ENCODE results near the gene SAMD4A. TPM values are rescaled to one million over a fixed set of nuclear protein-coding genes. Genes with fewer than 3 reads are reported as not detected.

Gene SAMD4A
- total RNA-seq, 3 donors from 2014 or later = 28.5 to 44.6 (median 36.2) TPM

DNA sequence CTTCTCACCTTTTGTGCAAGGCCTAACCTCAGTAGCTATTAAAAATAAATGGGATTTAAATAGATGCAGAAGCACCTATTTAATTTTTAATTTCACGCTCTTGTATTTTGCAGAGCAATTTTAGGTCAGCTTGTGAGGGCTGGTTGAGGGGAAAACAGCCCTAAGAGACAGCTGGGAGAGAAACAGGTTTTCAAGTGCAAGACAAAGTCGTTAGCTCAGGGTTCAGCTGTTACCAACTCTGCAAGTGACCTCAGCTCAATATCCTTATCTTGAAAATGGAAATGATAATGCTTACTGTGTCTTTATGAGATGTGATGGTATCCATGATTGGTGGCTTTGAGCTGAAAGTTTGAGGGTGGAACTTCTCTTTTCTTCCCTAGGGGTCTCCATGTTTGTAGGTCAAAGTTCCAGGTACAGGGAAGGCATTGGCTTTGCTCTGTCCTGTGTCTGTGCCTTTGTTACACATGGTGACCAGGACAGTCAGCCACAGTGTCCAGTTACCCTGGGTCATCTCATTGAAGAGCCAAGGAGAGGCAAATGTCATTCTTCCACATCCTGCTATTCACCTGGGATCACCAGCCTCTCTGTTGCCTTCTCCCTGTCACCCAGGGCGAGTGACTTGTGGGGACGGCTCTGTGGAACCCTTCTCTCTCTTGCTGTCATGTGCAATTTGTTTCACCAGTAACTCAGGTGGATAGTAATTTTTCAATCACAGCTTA, 100.3 kb downstream of the SAMD4A start:
- H3K36me3 ChIP-seq = no peaks in the 10 kb centered on the region
- no peaks in the 10 kb centered on the region for H3K9me3 ChIP-seq
- no peaks in the 10 kb centered on the region for H3K4me1 ChIP-seq
- intact Hi-C loops (cut with DNase I; ENCODE audit: low total_unique reads) = no loop called here
- no peak overlapping the region for H3K27ac ChIP-seq
- no peak for DNase-seq (ENCODE audit: low spot score in 2 of 2)
- TF ChIP-seq POLR2A (IDR thresholded peaks at IDR 0.05) (no peak), POLR2AphosphoS5 (IDR thresholded peaks at IDR 0.05) (no peak)
- TF ChIP-seq, protein P1, sequence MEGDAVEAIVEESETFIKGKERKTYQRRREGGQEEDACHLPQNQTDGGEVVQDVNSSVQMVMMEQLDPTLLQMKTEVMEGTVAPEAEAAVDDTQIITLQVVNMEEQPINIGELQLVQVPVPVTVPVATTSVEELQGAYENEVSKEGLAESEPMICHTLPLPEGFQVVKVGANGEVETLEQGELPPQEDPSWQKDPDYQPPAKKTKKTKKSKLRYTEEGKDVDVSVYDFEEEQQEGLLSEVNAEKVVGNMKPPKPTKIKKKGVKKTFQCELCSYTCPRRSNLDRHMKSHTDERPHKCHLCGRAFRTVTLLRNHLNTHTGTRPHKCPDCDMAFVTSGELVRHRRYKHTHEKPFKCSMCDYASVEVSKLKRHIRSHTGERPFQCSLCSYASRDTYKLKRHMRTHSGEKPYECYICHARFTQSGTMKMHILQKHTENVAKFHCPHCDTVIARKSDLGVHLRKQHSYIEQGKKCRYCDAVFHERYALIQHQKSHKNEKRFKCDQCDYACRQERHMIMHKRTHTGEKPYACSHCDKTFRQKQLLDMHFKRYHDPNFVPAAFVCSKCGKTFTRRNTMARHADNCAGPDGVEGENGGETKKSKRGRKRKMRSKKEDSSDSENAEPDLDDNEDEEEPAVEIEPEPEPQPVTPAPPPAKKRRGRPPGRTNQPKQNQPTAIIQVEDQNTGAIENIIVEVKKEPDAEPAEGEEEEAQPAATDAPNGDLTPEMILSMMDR (IDR thresholded peaks at IDR 0.05) = no peak
- no peak overlapping the region for H3K4me3 ChIP-seq
- no peaks in the 10 kb centered on the region for H3K27me3 ChIP-seq

DNA sequence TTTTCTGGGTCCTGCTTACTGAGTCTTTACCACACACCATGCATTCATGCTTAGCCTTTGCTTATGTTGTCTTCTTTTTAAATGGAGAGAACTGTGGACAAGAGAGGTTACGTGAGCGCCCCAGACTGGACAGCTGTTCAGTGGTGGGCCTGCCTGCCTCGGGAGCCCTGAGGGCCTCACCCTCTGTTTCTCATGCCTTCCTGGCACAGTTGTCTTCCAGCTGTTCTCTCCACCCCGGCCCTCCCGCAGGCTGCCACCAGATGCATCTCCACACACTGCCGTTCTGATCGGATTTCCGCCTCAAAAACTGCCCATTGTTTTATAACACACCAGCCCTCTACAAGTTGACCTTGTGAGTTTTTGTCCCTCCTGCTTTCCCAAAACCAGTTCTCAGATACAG, 100.8 kb downstream of the SAMD4A start:
- no peak for DNase-seq (ENCODE audit: low spot score in 2 of 2)
- intact Hi-C loops (cut with DNase I; ENCODE audit: low total_unique reads) = no loop called here
- Histone ChIP-seq H3K36me3 (no peaks in the 10 kb centered on the region), H3K4me1 (no peaks in the 10 kb centered on the region), H3K4me3 (no peak overlapping the region), H3K27me3 (no peaks in the 10 kb centered on the region), H3K27ac (no peak overlapping the region), H3K9me3 (no peaks in the 10 kb centered on the region)
- TF ChIP-seq POLR2AphosphoS5 (IDR thresholded peaks at IDR 0.05) = no peak
- TF ChIP-seq, protein P1 (IDR thresholded peaks at IDR 0.05) = no peak
- no peak for TF ChIP-seq POLR2A (IDR thresholded peaks at IDR 0.05)

DNA sequence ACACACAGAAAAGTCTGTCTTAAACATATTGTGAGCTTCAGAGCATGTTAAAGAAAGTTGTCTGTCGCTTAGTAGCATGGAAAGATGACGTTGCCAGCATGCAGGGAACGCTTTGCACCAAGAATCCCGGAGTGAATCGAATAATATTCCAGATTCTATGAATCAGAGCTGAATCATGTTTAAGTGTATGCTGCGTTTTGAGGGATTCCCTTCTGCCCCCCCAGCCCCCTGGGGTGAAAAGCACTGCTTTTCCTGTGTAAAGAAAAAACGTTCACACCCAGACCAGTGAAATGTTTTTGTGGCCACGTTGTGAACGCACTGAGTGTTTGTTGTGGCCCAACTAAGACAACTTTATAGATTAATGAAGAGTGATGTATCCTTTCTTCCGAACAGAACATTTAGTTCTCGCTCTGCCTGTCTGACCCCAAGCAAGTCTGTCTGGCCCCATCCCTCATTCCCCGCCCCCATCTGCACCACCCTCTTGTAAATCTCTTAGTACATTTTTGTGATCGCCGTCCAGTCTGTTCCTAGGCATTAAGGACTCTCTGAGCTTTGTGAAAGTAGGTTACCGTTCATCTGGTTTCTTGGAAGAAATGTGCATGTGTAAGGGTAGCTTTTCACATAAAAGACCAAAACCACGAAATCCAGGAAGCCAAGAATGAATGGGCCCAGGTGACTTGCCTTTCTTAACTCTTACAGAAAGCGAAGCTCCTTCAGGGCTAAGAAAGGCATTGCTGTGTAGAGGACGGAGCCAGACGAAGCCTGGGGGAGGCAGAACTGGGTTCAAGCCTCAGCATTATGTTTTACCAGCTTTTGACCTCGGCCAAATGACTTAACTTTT, 103.0 kb downstream of the SAMD4A start:
- H3K36me3 ChIP-seq = no peaks in the 10 kb centered on the region
- TF ChIP-seq, protein P1 (IDR thresholded peaks at IDR 0.05) = no peak
- peak in 1 of 3 donors; percentile 27 for TF ChIP-seq POLR2AphosphoS5 (IDR thresholded peaks at IDR 0.05)
- intact Hi-C loops (cut with DNase I; ENCODE audit: low total_unique reads) = no loop called here
- H3K27me3 ChIP-seq = no peaks in the 10 kb centered on the region
- H3K4me1 ChIP-seq = no peaks in the 10 kb centered on the region
- H3K27ac ChIP-seq = no peak overlapping the region
- no peak for DNase-seq (ENCODE audit: low spot score in 2 of 2)
- H3K9me3 ChIP-seq = no peaks in the 10 kb centered on the region
- H3K4me3 ChIP-seq = no peak overlapping the region

DNA sequence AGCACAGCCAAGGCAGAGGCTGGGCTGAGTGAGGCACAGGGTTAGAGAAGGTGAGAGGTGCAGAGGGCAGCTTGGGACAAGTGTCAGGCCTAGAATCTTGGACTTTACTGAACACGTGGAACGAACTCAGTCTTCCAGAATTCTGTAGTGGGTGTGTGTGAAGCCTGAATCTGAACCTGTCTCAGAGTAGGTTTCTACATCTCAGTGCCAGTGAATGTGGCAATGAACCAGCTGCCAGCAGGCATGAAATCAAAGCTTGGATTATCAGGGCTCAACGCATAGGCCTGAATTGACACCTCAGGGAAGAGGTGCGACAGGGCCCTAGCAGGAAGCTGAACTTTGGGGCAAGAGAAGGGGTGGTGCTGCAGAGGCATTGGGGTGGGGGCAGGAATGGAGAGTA, 104.6 kb downstream of the SAMD4A start:
- Histone ChIP-seq H3K9me3 (no peaks in the 10 kb centered on the region), H3K4me1 (no peaks in the 10 kb centered on the region), H3K27me3 (no peaks in the 10 kb centered on the region), H3K36me3 (no peaks in the 10 kb centered on the region), H3K27ac (no peak overlapping the region), H3K4me3 (no peak overlapping the region)
- TF ChIP-seq POLR2A (IDR thresholded peaks at IDR 0.05) = no peak
- TF ChIP-seq, protein P1 (IDR thresholded peaks at IDR 0.05) = no peak
- TF ChIP-seq POLR2AphosphoS5 (IDR thresholded peaks at IDR 0.05) = no peak
- intact Hi-C loops (cut with DNase I; ENCODE audit: low total_unique reads) = no loop called here
- DNase-seq (ENCODE audit: low spot score in 2 of 2) = no peak

DNA sequence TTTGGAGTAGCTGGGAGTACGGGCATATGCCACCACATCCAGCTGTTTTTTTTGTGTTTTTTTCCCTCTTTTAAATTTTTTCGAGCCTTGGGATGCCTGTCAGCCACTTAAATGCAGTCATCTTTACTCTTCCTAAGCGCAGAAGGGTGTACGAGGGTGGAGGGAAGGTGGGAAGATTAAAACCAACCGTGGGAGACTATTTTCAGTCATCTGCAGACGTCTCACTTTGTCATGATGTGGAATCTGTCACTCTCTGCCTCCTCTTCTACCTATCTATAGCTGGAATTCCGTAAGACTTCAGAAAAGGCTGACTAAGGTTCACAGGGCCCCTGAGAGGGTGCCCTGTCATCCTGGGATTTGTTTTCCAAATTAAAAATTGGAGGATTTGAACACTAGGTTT, 105.3 kb downstream of the SAMD4A start:
- H3K27ac ChIP-seq = no peak overlapping the region
- H3K9me3 ChIP-seq = no peaks in the 10 kb centered on the region
- intact Hi-C loops (cut with DNase I; ENCODE audit: low total_unique reads) = no loop called here
- no peak overlapping the region for H3K4me3 ChIP-seq
- no peaks in the 10 kb centered on the region for H3K27me3 ChIP-seq
- no peaks in the 10 kb centered on the region for H3K36me3 ChIP-seq
- DNase-seq (ENCODE audit: low spot score in 2 of 2) = no peak
- no peaks in the 10 kb centered on the region for H3K4me1 ChIP-seq
- TF ChIP-seq POLR2A (IDR thresholded peaks at IDR 0.05) = no peak
- TF ChIP-seq, protein P1 (IDR thresholded peaks at IDR 0.05) = no peak
- no peak for TF ChIP-seq POLR2AphosphoS5 (IDR thresholded peaks at IDR 0.05)
